Stimulated activated CD8-positive, alpha-beta memory T cell treated with anti-CD3 and anti-CD28 coated beads, Interleukin-2, amount 100 ng/mL, for 48 hours (primary cell): ENCODE data around the gene FLT4.
"Not testable (repeated sequence)": the region's sequence is repeated elsewhere in the genome, so short reads cannot be mapped to it uniquely, and the experiment has no call there.

ENCODE experiments used
- DNase-seq, 2 donors: peaks; one replicate each; pipeline ENCODE4 v3.0.0-alpha.2; 2020; ENCODE audit warnings: low read depth in 2 of 2

FLT4 gene

DNA sequence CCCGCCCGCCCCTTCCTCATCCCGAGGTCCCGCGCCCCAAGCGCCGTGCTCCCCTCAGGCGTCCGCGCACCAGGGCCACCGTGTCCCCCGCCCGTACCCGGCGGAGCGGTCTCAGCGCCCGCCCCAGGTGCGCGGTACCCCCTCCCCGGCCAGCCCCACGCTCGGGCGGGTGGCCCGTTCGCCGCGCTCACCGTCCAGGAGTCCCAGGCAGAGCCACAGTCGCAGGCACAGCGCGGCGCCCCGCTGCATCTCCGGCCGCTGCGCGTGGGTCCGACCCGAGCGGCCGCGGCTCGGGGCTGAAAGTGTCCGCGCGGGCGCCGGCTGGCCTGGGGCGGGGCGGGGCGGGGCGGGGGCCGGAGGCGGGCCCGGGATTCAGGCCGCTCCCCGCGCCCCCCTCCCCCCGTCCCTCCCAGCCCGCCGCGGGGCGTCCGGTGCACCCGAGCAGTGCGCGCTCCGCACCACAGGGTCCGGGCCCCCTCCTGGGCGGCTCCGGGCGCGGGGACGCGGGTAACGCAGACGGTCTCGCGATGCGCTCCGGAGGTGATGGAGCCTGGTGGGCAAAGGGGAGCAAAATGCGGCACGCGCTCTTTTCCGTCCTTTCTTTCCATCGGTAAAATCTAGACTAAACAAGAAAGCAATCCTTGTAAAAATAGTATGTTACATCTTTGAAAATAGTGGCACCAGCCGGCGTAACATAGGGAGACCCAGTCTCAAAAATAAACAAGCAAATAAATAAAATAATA lies at the start of gene FLT4:
FLT4 (minus strand) TSS at position 304 of the 743 bp plus-strand sequence; CDS start at position 249, 55 bp downstream.
- no peak for DNase-seq

- DNase-seq: no peak
These were observed 49.6 kb upstream of the FLT4 start for GRCh38 chr5:180699042-180699441.

DNA sequence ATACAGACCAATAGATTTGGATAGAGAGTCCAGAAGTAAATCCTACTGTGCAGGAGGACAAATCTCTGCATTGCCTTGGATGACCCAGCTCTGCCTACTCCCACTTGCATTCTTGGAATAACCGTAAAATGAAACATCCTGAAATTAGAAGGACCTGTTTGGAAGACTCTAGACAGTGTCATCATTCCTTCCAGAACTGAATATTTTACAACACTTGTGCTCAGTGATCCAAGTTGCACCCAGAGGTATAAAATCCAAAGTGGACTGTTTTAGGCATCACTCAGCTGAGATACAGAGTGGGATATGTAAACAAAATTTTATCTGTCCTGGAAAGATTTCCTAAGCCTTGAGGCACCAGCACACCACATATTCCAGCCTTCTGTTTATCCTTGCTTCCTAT lies 46.7 kb upstream of the FLT4 start:
- DNase-seq: no peak

DNA sequence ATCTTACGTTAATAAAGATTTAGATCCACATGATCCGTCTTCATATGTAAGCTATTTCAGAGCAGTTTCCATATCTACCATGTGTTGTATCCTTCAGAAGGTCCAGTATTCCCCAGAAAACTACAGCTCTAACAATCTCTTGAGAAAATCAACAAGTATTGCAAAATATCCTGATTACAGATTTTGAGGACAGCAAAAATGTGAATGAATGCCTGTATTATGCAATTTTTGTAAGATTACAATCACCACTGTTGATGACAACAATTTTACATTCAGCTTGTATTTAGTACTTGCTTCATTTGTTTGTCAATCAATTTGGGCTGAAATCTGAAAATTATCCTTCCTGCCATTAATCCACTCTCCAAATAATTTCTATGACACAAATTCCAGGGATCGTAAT lies 43.0 kb upstream of the FLT4 start:
- DNase-seq: no peak

DNA sequence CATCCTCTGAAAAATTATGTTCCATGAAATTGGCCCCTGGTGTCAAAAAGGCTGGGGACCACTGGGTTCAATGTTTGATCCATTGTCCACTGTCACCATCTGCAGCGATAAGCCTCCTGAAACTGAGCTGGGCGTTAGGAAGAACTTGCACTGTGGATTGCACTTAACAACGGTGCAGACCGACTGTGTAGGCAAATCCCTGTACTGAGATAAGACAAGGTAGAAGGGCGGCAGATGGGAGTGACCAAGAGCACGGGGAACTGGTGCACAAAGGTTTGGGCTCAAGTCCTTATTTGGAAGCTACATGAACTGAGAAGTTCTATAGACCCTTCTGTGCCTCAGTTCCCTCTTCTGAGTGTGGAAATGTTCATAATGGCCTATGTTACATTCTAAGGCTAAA lies 41.6 kb upstream of the FLT4 start:
- no peak for DNase-seq

- no peak for DNase-seq
These were observed 41.2 kb upstream of the FLT4 start for GRCh38 chr5:180690562-180690961.

GRCh38 chr5:180689775-180690174 lies 40.4 kb upstream of the FLT4 start:
- no peak for DNase-seq

DNA sequence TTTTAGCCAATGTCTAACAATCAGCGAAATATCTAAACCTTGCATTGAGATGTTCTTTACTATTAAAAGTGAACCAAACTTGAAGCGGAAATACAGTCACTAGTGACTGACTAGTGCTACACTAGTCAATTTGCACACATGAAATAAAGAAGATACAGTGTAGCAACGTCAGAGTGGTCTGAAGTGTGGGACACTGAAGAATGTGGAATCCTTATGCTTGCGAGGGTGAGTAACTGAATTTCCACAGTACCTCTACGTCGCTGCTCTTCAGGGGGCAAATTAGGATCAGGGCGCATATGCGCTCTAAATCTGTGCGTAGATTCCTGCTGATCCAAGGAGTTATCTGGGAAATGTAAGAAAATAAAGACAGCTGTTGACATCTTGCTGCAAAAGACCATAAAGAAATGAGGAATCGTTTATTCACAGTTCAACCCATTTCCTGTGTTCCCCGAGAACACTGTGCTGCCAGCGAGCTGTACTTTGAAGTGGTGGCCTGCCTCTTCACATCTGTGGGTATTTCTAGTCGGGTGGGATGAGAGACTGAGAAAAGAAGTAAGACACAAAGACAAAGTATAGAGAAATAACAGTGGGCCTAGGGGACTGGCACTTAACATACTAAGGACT lies 39.8 kb upstream of the FLT4 start:
- DNase-seq: no peak

DNA sequence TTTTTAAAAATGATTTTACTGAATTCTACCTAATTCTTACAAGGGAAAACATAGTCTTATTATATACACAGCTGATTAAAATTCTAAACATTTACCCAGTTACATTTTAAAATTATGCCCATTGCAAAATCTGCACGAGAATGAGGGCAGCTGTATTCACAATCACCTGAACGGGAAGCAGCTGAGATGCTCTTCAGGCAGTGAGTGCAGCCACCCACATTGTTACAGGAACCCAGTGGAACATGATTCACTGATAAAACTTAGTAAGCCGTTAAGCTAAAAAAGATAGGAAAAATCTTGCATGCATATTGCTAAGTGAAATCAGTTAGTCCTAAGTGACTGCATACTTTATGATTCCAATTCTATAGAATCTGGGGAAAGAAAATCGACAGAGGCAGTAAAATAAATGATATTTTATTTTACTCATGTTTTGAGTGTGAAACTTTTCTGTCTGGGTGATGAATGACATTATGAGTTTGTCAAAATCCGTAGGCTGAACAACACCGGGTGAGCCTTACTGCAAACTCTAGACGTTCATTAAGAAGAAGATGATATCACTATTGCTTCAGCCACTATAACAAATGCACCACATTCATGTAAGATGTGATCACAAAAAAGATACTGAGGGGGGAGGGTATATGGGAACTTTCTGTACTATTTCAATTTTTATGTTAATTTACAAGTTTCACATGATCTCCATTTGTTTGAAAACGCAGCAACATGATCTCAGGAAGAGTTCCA lies 39.1 kb upstream of the FLT4 start:
- DNase-seq: no peak

DNA sequence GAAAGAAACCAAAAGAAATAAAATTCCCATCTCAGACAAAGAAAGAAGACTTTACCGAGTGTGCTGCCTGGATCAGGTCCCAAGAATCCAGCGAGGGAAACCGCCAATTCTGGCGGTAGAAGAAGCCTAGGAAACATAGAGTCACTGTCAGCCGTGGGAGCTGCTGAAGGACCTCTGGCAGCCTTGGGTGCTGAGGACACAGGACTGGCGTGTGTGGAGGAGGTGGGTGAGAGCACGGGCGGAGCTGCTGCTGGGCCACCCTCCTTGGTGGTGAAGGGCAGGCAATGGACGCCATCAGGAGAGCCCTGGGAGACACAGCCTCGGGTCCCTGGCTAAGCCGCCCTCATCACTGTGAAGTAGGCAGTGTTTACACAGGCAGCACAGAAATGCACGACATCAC lies 37.4 kb upstream of the FLT4 start:
- DNase-seq: not testable (repeated sequence)

DNA sequence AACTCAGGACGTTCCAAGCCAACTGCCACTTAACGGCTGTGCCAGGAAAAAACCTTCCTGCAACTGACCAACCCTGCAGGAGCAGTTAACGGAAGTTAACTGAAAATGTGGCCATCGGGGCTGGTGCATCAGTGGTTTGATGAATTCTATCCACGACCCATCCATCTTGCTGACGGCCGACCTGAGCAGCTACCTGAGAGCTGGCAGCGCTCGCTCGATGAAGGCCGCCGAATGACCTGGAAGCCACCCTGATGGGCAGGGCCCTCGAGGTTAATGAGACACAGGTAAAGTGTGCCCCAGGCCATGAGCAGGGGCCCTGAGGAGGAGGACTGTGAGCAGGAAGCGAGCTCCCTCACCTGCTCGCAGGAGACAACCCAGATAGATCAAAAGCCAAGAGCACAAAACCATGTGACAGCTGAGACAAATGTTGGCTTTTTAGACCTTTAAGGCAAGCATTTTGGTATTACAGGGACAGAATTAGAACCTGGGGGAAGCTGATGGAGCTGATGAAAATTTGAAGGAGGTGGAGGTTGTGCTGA lies 35.3 kb upstream of the FLT4 start:
- no peak for DNase-seq

DNA sequence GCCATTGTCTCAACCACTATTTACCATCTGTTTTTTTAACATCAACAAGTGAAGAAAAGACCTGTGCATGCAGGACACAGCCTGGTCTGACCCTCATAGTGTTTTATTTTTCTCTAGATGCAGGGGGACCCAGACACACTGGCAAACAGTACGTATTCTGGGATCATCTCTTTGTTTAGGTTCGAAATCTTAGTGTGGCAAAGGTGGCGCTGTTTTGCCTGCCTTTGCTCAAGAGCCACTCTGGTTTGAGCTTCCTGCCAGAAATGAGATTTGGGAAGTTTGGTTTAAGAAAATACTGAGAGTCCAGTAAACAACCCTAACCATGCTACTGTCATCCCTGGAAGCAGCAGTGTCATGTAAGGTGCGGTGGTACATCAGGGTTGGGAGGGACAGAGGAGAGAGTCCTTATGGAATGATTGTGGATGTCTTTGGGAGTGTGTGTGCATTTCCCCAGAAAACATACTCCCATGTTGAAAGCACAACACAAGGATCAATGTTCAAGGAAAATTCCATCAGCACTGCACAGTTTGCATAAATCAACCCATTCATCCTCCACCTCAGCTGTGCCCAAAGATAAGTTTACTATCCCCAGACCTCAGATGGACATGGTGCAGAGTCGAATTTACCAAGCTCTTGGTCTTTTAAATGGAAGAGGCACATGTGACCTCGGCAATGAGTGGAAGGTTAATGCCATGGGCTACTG lies 34.0 kb upstream of the FLT4 start:
- no peak for DNase-seq

DNA sequence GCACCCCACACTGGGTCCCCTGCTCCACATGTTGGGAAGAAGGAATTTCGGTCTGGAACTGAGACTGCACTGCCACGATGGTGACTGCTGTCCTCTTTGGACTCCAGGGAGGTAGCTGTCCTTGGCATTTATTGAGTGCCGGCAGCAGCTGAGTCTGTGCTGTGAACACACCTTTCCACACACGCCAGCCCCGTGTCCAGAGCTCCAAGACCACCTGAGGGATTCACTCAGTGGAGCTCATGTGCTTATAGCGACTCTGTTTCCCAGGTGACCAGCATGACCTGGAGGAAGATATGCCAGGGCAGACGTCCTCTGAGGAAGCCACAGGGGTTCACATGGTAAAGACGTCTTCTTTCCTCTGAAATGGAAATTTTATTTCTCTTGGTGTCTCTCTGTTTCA lies 33.2 kb upstream of the FLT4 start:
- DNase-seq: no peak

DNA sequence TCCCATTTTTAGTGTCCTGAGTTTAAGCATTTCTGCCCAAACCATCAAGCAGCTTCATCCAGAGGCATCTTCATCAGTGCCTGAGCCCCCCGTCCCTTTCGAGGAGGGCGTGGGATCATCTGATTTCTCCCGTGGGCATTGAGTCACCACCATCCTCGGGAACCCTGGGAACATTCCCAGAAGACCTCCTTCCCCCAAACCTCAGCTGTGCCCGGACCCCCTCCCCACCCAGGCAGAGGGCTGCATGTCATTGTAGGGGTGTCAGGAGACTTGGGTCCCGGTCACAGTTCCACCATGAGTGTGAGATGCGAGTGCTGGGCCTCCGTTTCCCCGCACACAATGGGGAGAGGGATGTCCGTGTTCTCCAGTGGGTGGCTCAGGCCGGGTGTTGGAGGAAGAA lies 32.6 kb upstream of the FLT4 start:
- DNase-seq: not testable (repeated sequence)

GRCh38 chr5:180678319-180678718 lies 28.9 kb upstream of the FLT4 start:
- not testable (repeated sequence) for DNase-seq

- no peak for DNase-seq
These were observed 25.7 kb upstream of the FLT4 start for GRCh38 chr5:180675036-180675635.

GRCh38 chr5:180674090-180674475 lies 24.7 kb upstream of the FLT4 start:
- DNase-seq: not testable (repeated sequence)

GRCh38 chr5:180673371-180674089 lies 24.1 kb upstream of the FLT4 start:
- no peak for DNase-seq

DNA sequence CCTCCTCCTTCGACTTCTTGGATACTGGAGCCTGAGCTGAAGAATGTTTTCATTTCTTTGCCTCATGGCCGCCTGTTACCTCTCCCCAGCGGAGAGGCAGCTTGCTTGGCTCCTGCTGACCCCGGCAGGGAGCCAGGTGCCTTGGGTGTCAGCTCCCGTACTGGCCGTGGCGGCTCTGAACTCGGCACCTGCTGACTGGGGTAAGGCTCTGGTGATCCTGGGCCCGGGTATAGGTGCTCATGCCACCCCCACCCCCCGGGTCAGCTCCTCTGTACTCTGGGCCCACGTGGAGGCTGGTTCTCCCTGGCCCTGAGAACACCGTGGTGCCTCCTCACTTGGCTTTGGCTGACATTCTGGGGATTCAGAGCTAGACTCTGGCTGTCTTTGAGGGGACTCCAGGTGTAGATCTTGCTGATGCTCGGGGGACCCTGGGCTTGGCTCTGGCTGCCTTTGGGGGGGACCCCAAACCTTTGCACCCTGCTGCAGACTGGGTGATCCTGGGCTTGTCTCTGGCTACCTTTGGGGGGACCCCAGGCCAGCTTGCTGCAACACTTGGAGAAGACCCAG lies 22.6 kb upstream of the FLT4 start:
- not testable (repeated sequence) for DNase-seq

- peak in 1 of 2 donors; percentile 36 for DNase-seq
These were observed 21.4 kb upstream of the FLT4 start for GRCh38 chr5:180670586-180671359.
